ENCODE data around the gene STARD13. TPM values are rescaled to one million over a fixed set of nuclear protein-coding genes. Genes with fewer than 3 reads are reported as not detected.
A peak's percentile ranks its signal among the peaks of the same experiment; 100 is the strongest.

STARD13 gene
- total RNA-seq, 1 experiment from 2014 or later: 7.8 TPM

- no peaks in the 10 kb centered on the region for H3K9me3 ChIP-seq (replicated peaks)
- no peak overlapping the region for H3K27ac ChIP-seq
- H3K4me1 ChIP-seq (replicated peaks): no peaks in the 10 kb centered on the region
- no peak overlapping the region for H3K4me3 ChIP-seq
- DNase-seq (ENCODE audit: low read depth in 1 of 2, low spot score in 2 of 2): no peak
- H3K36me3 ChIP-seq: no peaks in the 10 kb centered on the region
- H3K27me3 ChIP-seq (replicated peaks): no peaks in the 10 kb centered on the region
Observed at GRCh38 chr13:33292712-33293111, 7.2 kb upstream of the STARD13 start.

GRCh38 chr13:33290421-33290965, 4.9 kb upstream of the STARD13 start:
- Histone ChIP-seq H3K4me3 (no peak overlapping the region), H3K9me3 (replicated peaks) (no peaks in the 10 kb centered on the region), H3K27me3 (replicated peaks) (no peaks in the 10 kb centered on the region), H3K36me3 (no peaks in the 10 kb centered on the region), H3K4me1 (replicated peaks) (peaks cover 7% of the 10 kb centered on the region), H3K27ac (no peak overlapping the region)
- no peak for DNase-seq (ENCODE audit: low read depth in 1 of 2, low spot score in 2 of 2)

GRCh38 chr13:33289966-33290365, 4.4 kb upstream of the STARD13 start:
- no peak overlapping the region for H3K27ac ChIP-seq
- H3K4me3 ChIP-seq: no peak overlapping the region
- no peaks in the 10 kb centered on the region for H3K27me3 ChIP-seq (replicated peaks)
- H3K4me1 ChIP-seq (replicated peaks): peaks cover 7% of the 10 kb centered on the region
- H3K9me3 ChIP-seq (replicated peaks): no peaks in the 10 kb centered on the region
- DNase-seq (ENCODE audit: low read depth in 1 of 2, low spot score in 2 of 2): no peak
- H3K36me3 ChIP-seq: no peaks in the 10 kb centered on the region

GRCh38 chr13:33287142-33287882, 1.8 kb upstream of the STARD13 start:
- no peaks in the 10 kb centered on the region for H3K9me3 ChIP-seq (replicated peaks)
- no peak overlapping the region for H3K27ac ChIP-seq
- no peak for DNase-seq (ENCODE audit: low read depth in 1 of 2, low spot score in 2 of 2)
- peaks cover 3% of the 10 kb centered on the region; the same call in 1 of the 2 replicates for H3K36me3 ChIP-seq
- H3K4me1 ChIP-seq (replicated peaks): peaks cover 20% of the 10 kb centered on the region
- no peak overlapping the region for H3K4me3 ChIP-seq
- H3K27me3 ChIP-seq (replicated peaks): no peaks in the 10 kb centered on the region

GRCh38 chr13:33286128-33286527, 573 bp upstream of the STARD13 start:
- Histone ChIP-seq H3K9me3 (replicated peaks) (no peaks in the 10 kb centered on the region), H3K27ac (peak overlapping the region; percentile 96), H3K4me3 (peak overlapping the region; percentile 52), H3K4me1 (replicated peaks) (peaks cover 31% of the 10 kb centered on the region), H3K27me3 (replicated peaks) (no peaks in the 10 kb centered on the region), H3K36me3 (peaks cover 9% of the 10 kb centered on the region)
- DNase-seq (ENCODE audit: low read depth in 1 of 2, low spot score in 2 of 2): no peak

GRCh38 chr13:33284916-33285315, 639 bp downstream of the STARD13 start:
- Histone ChIP-seq H3K36me3 (peaks cover 16% of the 10 kb centered on the region), H3K27ac (peak overlapping the region; percentile 96), H3K27me3 (replicated peaks) (no peaks in the 10 kb centered on the region), H3K4me1 (replicated peaks) (peaks cover 42% of the 10 kb centered on the region), H3K4me3 (peak overlapping the region; percentile 52), H3K9me3 (replicated peaks) (no peaks in the 10 kb centered on the region)
- DNase-seq (ENCODE audit: low read depth in 1 of 2, low spot score in 2 of 2): no peak

GRCh38 chr13:33284031-33284430, 1.5 kb downstream of the STARD13 start:
- H3K27ac ChIP-seq: peak overlapping the region; percentile 96
- peak in 1 of 2 experiments; percentile 29 for DNase-seq (ENCODE audit: low read depth in 1 of 2, low spot score in 2 of 2)
- H3K36me3 ChIP-seq: peaks cover 16% of the 10 kb centered on the region
- H3K4me3 ChIP-seq: peak overlapping the region; percentile 52
- H3K9me3 ChIP-seq (replicated peaks): no peaks in the 10 kb centered on the region
- peaks cover 49% of the 10 kb centered on the region for H3K4me1 ChIP-seq (replicated peaks)
- H3K27me3 ChIP-seq (replicated peaks): no peaks in the 10 kb centered on the region

- DNase-seq (ENCODE audit: low read depth in 1 of 2, low spot score in 2 of 2): peak in 1 of 2 experiments; percentile 21
- peak overlapping the region; percentile 96 for H3K27ac ChIP-seq
- H3K27me3 ChIP-seq (replicated peaks): no peaks in the 10 kb centered on the region
Observed at GRCh38 chr13:33283195-33283911, 2.2 kb downstream of the STARD13 start.

GRCh38 chr13:33281951-33282595, 3.5 kb downstream of the STARD13 start:
- Histone ChIP-seq H3K9me3 (replicated peaks) (no peaks in the 10 kb centered on the region), H3K4me1 (replicated peaks) (peaks cover 65% of the 10 kb centered on the region), H3K27me3 (replicated peaks) (no peaks in the 10 kb centered on the region), H3K27ac (peak overlapping the region; percentile 96), H3K36me3 (peaks cover 30% of the 10 kb centered on the region), H3K4me3 (no peak overlapping the region)
- DNase-seq (ENCODE audit: low read depth in 1 of 2, low spot score in 2 of 2): peak in 1 of 2 experiments; percentile 61

More at GRCh38 chr13:33283195-33283911, 2.2 kb downstream of the STARD13 start:
- Histone ChIP-seq H3K4me1 (replicated peaks) (peaks cover 56% of the 10 kb centered on the region), H3K9me3 (replicated peaks) (no peaks in the 10 kb centered on the region), H3K4me3 (peak overlapping the region; percentile 52; the same call in 1 of the 2 replicates), H3K36me3 (peaks cover 18% of the 10 kb centered on the region)

- H3K4me1 ChIP-seq (replicated peaks): peaks cover 64% of the 10 kb centered on the region
- DNase-seq (ENCODE audit: low read depth in 1 of 2, low spot score in 2 of 2): peak in 1 of 2 experiments; percentile 31
- H3K36me3 ChIP-seq: peaks cover 42% of the 10 kb centered on the region
- no peak overlapping the region for H3K4me3 ChIP-seq
- H3K9me3 ChIP-seq (replicated peaks): no peaks in the 10 kb centered on the region
- peak overlapping the region; percentile 96 for H3K27ac ChIP-seq
- H3K27me3 ChIP-seq (replicated peaks): no peaks in the 10 kb centered on the region
Observed at GRCh38 chr13:33280923-33281322, 4.6 kb downstream of the STARD13 start.

- Histone ChIP-seq H3K9me3 (replicated peaks) (no peaks in the 10 kb centered on the region), H3K27me3 (replicated peaks) (no peaks in the 10 kb centered on the region), H3K4me3 (no peak overlapping the region), H3K27ac (peak overlapping the region; percentile 96), H3K36me3 (peaks cover 47% of the 10 kb centered on the region), H3K4me1 (replicated peaks) (peaks cover 66% of the 10 kb centered on the region)
- DNase-seq (ENCODE audit: low read depth in 1 of 2, low spot score in 2 of 2): no peak
Observed at GRCh38 chr13:33280279-33280905, 5.2 kb downstream of the STARD13 start.

- H3K27ac ChIP-seq: peak overlapping the region; percentile 96
- H3K4me1 ChIP-seq (replicated peaks): peaks cover 66% of the 10 kb centered on the region
- peaks cover 54% of the 10 kb centered on the region for H3K36me3 ChIP-seq
- H3K27me3 ChIP-seq (replicated peaks): no peaks in the 10 kb centered on the region
- DNase-seq (ENCODE audit: low read depth in 1 of 2, low spot score in 2 of 2): peak; percentile 80 to 93
- H3K4me3 ChIP-seq: no peak overlapping the region
- H3K9me3 ChIP-seq (replicated peaks): no peaks in the 10 kb centered on the region
Observed at GRCh38 chr13:33279414-33280278, 5.9 kb downstream of the STARD13 start.

Data from SJSA1 (cell line).